GM23248 (cell line): ENCODE data around the gene CAMK2N1. TPM values are rescaled to one million over a fixed set of nuclear protein-coding genes. Genes with fewer than 3 reads are reported as not detected.

ENCODE experiments used
- DNase-seq: peaks from one replicate; pipeline ENCODE4 v3.0.0-alpha.2; 2015
- H2AFZ ChIP-seq: fragments of 200-600 bp; sonication (generic); 2 replicates; pipeline ENCODE4 v1.6.1; 2016; ENCODE audit warnings: antibody characterized with exemption
- H3F3A ChIP-seq: fragments of 200-600 bp; sonication (generic); 2 replicates; pipeline ENCODE4 v1.6.1; 2016; ENCODE audit warnings: mild to moderate bottlenecking, antibody characterized with exemption, mixed run types; ENCODE audit not compliant: insufficient read depth
- H3K27ac ChIP-seq: fragments of 200-600 bp; sonication (generic); 2 replicates; pipeline ENCODE4 v1.5.1; 2016; ENCODE audit warnings: mild to moderate bottlenecking
- H3K27me3 ChIP-seq: fragments of 200-600 bp; sonication (generic); replicated peaks from 2 replicates; pipeline ENCODE4 v1.6.1; 2016; ENCODE audit warnings: mild to moderate bottlenecking; ENCODE audit not compliant: insufficient read depth
- H3K36me3 ChIP-seq: fragments of 200-600 bp; sonication (generic); 2 replicates; pipeline ENCODE4 v1.6.1; 2016; ENCODE audit warnings: low read depth, mild to moderate bottlenecking
- H3K4me1 ChIP-seq: fragments of 200-600 bp; sonication (generic); 2 replicates; pipeline ENCODE4 v1.6.1; 2016; ENCODE audit warnings: mild to moderate bottlenecking; ENCODE audit not compliant: insufficient read depth
- H3K4me2 ChIP-seq: fragments of 200-600 bp; sonication (generic); one replicate; pipeline ENCODE4 v1.6.1; 2016; ENCODE audit warnings: mild to moderate bottlenecking; ENCODE audit not compliant: unreplicated experiment
- H3K4me3 ChIP-seq: fragments of 200-600 bp; sonication (generic); 2 replicates; pipeline ENCODE4 v1.5.1; 2016; ENCODE audit warnings: mild to moderate bottlenecking
- H3K79me2 ChIP-seq: fragments of 200-600 bp; sonication (generic); 2 replicates; pipeline ENCODE4 v1.6.1; 2016; ENCODE audit warnings: mild to moderate bottlenecking; ENCODE audit not compliant: insufficient read depth
- H3K9ac ChIP-seq: fragments of 200-600 bp; sonication (generic); 2 replicates; pipeline ENCODE4 v1.6.1; 2016; ENCODE audit warnings: mild to moderate bottlenecking
- H3K9me2 ChIP-seq: fragments of 200-600 bp; sonication (generic); 2 replicates; pipeline ENCODE4 v1.6.1; 2016; ENCODE audit warnings: mixed run types, mild to moderate bottlenecking, moderate library complexity; ENCODE audit not compliant: insufficient read depth
- H3K9me3 ChIP-seq: fragments of 200-600 bp; sonication (generic); one replicate; pipeline ENCODE4 v1.6.1; 2017; ENCODE audit warnings: low read depth
- H4K20me1 ChIP-seq: fragments of 200-600 bp; sonication (generic); 2 replicates; pipeline ENCODE4 v1.6.0; 2016; ENCODE audit not compliant: insufficient read depth
- EZH2 ChIP-seq: fragments of 200-600 bp; sonication (generic); IDR thresholded peaks from 2 replicates; pipeline ENCODE4 v1.6.1; 2018; ENCODE audit warnings: antibody characterized with exemption, mild to moderate bottlenecking; ENCODE audit not compliant: insufficient read depth, poor library complexity, severe bottlenecking
- EZH2phosphoT487 ChIP-seq: fragments of 200-600 bp; sonication (generic); IDR thresholded peaks from 2 replicates; pipeline ENCODE4 v1.6.1; 2018; ENCODE audit warnings: antibody characterized with exemption, moderate library complexity, mild to moderate bottlenecking, low read depth; ENCODE audit not compliant: insufficient read depth
- WGBS, 2 experiments: methylation state at CpG; one replicate each; pipeline ENCODE4 v1.1.6; 2015 to 2017; ENCODE audit warnings: low lambda C conversion rate in 2 of 2, low coverage in 1 of 2; ENCODE audit errors: missing lambda C conversion rate in 2 of 2; 5-methylcytosine and 5-hydroxymethylcytosine counted together
- in situ Hi-C: fragments of 300-500 bp; cut with MboI; formaldehyde crosslinking; loops from 2 replicates; pipeline ENCODE4 v1.15.0; 2020
- polyA plus RNA-seq: library from polyadenylated mRNA; unstranded; fragments of >200 nt; fragmentation: Nextera tagmentation; extraction: Ambion mirVana; gene quantifications from 2 replicates; pipeline ENCODE4 v1.2.1, GENCODE V29; 2016
- total RNA-seq: library from RNA; depleted of rRNA; stranded (reverse); fragments of >200 nt; shearing (Covaris generic); gene quantifications from 2 replicates; pipeline ENCODE4 v1.2.3, GENCODE V29; 2014

CAMK2N1 gene
- total and polyA plus RNA-seq, 2 experiments from 2014 or later: 28.6 to 37.6 TPM

- H3K79me2 ChIP-seq: peaks cover 27% of the 10 kb centered on the region
- H3K36me3 ChIP-seq: no peaks in the 10 kb centered on the region
- no peaks in the 10 kb centered on the region for H3K9me3 ChIP-seq
- H2AFZ ChIP-seq: peak overlapping the region; percentile 54
- H3K27ac ChIP-seq: no peak overlapping the region
- H3K9ac ChIP-seq: peak overlapping the region; percentile 81
- peaks cover 25% of the 10 kb centered on the region for H3K4me1 ChIP-seq
- H3K27me3 ChIP-seq: no peaks in the 10 kb centered on the region
- peaks cover 29% of the 10 kb centered on the region for H3F3A ChIP-seq
- in situ Hi-C loops: no loop called here
- WGBS, 2 experiments: 1 to 2% methylated on average over 58 to 75 of the region's 89 CpGs
- DNase-seq: peak; percentile 55
- H3K4me2 ChIP-seq: peak overlapping the region; percentile 89
- peak overlapping the region; percentile 90 for H3K4me3 ChIP-seq
- no peaks in the 10 kb centered on the region for H4K20me1 ChIP-seq
- no peaks in the 10 kb centered on the region for H3K9me2 ChIP-seq
- TF ChIP-seq EZH2: no peak
- TF ChIP-seq EZH2phosphoT487: no peak
These were observed 1.2 kb downstream of the CAMK2N1 start for GRCh38 chr1:20484519-20485462.

GRCh38 chr1:20483833-20484518 lies 2.0 kb downstream of the CAMK2N1 start:
- no peaks in the 10 kb centered on the region for H3K9me2 ChIP-seq
- in situ Hi-C loops: no loop called here
- H4K20me1 ChIP-seq: no peaks in the 10 kb centered on the region
- no peaks in the 10 kb centered on the region for H3K9me3 ChIP-seq
- H3K4me3 ChIP-seq: peak overlapping the region; percentile 90
- WGBS, 2 experiments: 16 to 21% methylated on average over 44 to 57 of the region's 58 CpGs
- peaks cover 34% of the 10 kb centered on the region for H3F3A ChIP-seq
- H3K79me2 ChIP-seq: peaks cover 27% of the 10 kb centered on the region
- H3K9ac ChIP-seq: peak overlapping the region; percentile 81
- no peak for TF ChIP-seq EZH2
- no peak for TF ChIP-seq EZH2phosphoT487
- peak; percentile 55 for DNase-seq
- H3K4me2 ChIP-seq: peak overlapping the region; percentile 89
- H3K27me3 ChIP-seq: no peaks in the 10 kb centered on the region
- H3K27ac ChIP-seq: no peak overlapping the region
- peaks cover 25% of the 10 kb centered on the region for H3K4me1 ChIP-seq
- peak overlapping the region; percentile 54 for H2AFZ ChIP-seq
- H3K36me3 ChIP-seq: no peaks in the 10 kb centered on the region

GRCh38 chr1:20483098-20483832 lies 2.7 kb downstream of the CAMK2N1 start:
- peaks cover 34% of the 10 kb centered on the region for H3F3A ChIP-seq
- no peaks in the 10 kb centered on the region for H3K36me3 ChIP-seq
- WGBS, 2 experiments: 88 to 94% methylated on average over 16 of the region's 16 CpGs
- no peaks in the 10 kb centered on the region for H3K9me2 ChIP-seq
- H3K9ac ChIP-seq: peak overlapping the region; percentile 81
- H3K79me2 ChIP-seq: peaks cover 27% of the 10 kb centered on the region
- no peaks in the 10 kb centered on the region for H4K20me1 ChIP-seq
- in situ Hi-C loops: no loop called here
- 0 out of 2 replicates have a peak overlapping the region, but pooled peaks have one; percentile 13 for H3K27ac ChIP-seq
- TF ChIP-seq EZH2 (no peak), EZH2phosphoT487 (no peak)
- H3K27me3 ChIP-seq: no peaks in the 10 kb centered on the region
- no peak for DNase-seq
- H3K9me3 ChIP-seq: no peaks in the 10 kb centered on the region
- H3K4me2 ChIP-seq: peak overlapping the region; percentile 89
- H2AFZ ChIP-seq: no peak overlapping the region
- H3K4me3 ChIP-seq: peak overlapping the region; percentile 90
- peaks cover 33% of the 10 kb centered on the region for H3K4me1 ChIP-seq
